CD4-positive, alpha-beta T cell treated with Interleukin-17A for 4 hours (primary cell): ENCODE results near the gene LRP8.

Experiments
- DNase-seq: peaks from one replicate; pipeline ENCODE4 v3.0.0-alpha.2; 2020; ENCODE audit warnings: mixed read lengths

Gene LRP8

GRCh38 chr1:53359225-53359933, 31.5 kb upstream of the LRP8 start:
- no peak for DNase-seq

GRCh38 chr1:53356637-53357036, 28.8 kb upstream of the LRP8 start:
- no peak for DNase-seq

- no peak for DNase-seq
Observed at GRCh38 chr1:53354119-53354518, 26.2 kb upstream of the LRP8 start.

GRCh38 chr1:53352561-53352960, 24.7 kb upstream of the LRP8 start:
- DNase-seq, result no peak

- DNase-seq, result no peak
Observed at GRCh38 chr1:53350853-53351767, 23.2 kb upstream of the LRP8 start.

GRCh38 chr1:53349968-53350852, 22.3 kb upstream of the LRP8 start:
- DNase-seq, result no peak

GRCh38 chr1:53349369-53349835, 21.5 kb upstream of the LRP8 start:
- no peak for DNase-seq

- DNase-seq, result no peak
Observed at GRCh38 chr1:53348486-53349368, 20.9 kb upstream of the LRP8 start.

- DNase-seq, result no peak
Observed at GRCh38 chr1:53346814-53347176, 18.9 kb upstream of the LRP8 start.

GRCh38 chr1:53345996-53346813, 18.3 kb upstream of the LRP8 start:
- no peak for DNase-seq

GRCh38 chr1:53344921-53345838, 17.3 kb upstream of the LRP8 start:
- DNase-seq, result no peak

- no peak for DNase-seq
Observed at GRCh38 chr1:53343831-53344668, 16.2 kb upstream of the LRP8 start.

GRCh38 chr1:53342735-53343470, 15.0 kb upstream of the LRP8 start:
- DNase-seq, result no peak

GRCh38 chr1:53341961-53342707, 14.3 kb upstream of the LRP8 start:
- DNase-seq, result no peak

- DNase-seq, result no peak
Observed at GRCh38 chr1:53341521-53341895, 13.6 kb upstream of the LRP8 start.

- DNase-seq, result no peak
Observed at GRCh38 chr1:53340660-53341520, 13.0 kb upstream of the LRP8 start.
